Endothelial cell of umbilical vein (primary cell): ENCODE data around the gene TFAP2A.

ENCODE experiments used
- GATA2 ChIP-seq: IDR thresholded peaks from 2 replicates; pipeline ENCODE4 v1.7.0; 2011; ENCODE audit warnings: low read depth, mild to moderate bottlenecking, moderate library complexity, mixed read lengths, low read length; ENCODE audit not compliant: insufficient read length, insufficient read depth
- POLR2A ChIP-seq: IDR thresholded peaks from 2 replicates; pipeline ENCODE4 v1.6.1; 2012; ENCODE audit warnings: low read depth, mild to moderate bottlenecking, control low read depth, low read length
- TF ChIP-seq, protein P1 (sequence below), 2 donors: IDR thresholded peaks; 1 replicate in 1 of 2; 2 replicates in 1 of 2; pipeline ENCODE4 v1.5.1; 2011; ENCODE audit warnings: low read length in 2 of 2, mild to moderate bottlenecking in 2 of 2, moderate library complexity in 2 of 2, control low read depth in 1 of 2, inconsistent platforms in 1 of 2, low read depth in 1 of 2; ENCODE audit not compliant: insufficient read depth in 1 of 2; ENCODE audit errors: extremely low read depth in 1 of 2

GRCh38 chr6:10362300-10362699, 52.6 kb downstream of the TFAP2A start:
- TF ChIP-seq GATA2: no peak
- TF ChIP-seq, protein P1, sequence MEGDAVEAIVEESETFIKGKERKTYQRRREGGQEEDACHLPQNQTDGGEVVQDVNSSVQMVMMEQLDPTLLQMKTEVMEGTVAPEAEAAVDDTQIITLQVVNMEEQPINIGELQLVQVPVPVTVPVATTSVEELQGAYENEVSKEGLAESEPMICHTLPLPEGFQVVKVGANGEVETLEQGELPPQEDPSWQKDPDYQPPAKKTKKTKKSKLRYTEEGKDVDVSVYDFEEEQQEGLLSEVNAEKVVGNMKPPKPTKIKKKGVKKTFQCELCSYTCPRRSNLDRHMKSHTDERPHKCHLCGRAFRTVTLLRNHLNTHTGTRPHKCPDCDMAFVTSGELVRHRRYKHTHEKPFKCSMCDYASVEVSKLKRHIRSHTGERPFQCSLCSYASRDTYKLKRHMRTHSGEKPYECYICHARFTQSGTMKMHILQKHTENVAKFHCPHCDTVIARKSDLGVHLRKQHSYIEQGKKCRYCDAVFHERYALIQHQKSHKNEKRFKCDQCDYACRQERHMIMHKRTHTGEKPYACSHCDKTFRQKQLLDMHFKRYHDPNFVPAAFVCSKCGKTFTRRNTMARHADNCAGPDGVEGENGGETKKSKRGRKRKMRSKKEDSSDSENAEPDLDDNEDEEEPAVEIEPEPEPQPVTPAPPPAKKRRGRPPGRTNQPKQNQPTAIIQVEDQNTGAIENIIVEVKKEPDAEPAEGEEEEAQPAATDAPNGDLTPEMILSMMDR (IDR thresholded peaks at IDR 0.05; ENCODE audit: extremely low read depth in 1 of 2, insufficient read depth in 1 of 2, low read depth in 1 of 2, low read length in 2 of 2): no peak
- no peak for TF ChIP-seq POLR2A
